AG09309 (cell line): Measurements from ENCODE around the gene TRABD2B.
A peak's percentile ranks its signal among the peaks of the same experiment; 100 is the strongest.

Experiments
- DNase-seq: peaks from one replicate; pipeline ENCODE4 v3.0.0-alpha.2; 2010; ENCODE audit warnings: low read depth
- H3K4me3 ChIP-seq: 2 replicates; pipeline ENCODE4 v1.5.1; 2011; ENCODE audit warnings: mild to moderate bottlenecking, low read depth, low read length, moderate library complexity; ENCODE audit not compliant: control insufficient read depth
- TF ChIP-seq, protein P1 (sequence below): IDR thresholded peaks from 2 replicates; pipeline ENCODE4 v1.5.1; 2011; ENCODE audit warnings: mild to moderate bottlenecking, low read depth, low read length, inconsistent platforms; ENCODE audit not compliant: insufficient read depth, control insufficient read depth; ENCODE audit errors: missing control alignments

The TRABD2B gene

DNA sequence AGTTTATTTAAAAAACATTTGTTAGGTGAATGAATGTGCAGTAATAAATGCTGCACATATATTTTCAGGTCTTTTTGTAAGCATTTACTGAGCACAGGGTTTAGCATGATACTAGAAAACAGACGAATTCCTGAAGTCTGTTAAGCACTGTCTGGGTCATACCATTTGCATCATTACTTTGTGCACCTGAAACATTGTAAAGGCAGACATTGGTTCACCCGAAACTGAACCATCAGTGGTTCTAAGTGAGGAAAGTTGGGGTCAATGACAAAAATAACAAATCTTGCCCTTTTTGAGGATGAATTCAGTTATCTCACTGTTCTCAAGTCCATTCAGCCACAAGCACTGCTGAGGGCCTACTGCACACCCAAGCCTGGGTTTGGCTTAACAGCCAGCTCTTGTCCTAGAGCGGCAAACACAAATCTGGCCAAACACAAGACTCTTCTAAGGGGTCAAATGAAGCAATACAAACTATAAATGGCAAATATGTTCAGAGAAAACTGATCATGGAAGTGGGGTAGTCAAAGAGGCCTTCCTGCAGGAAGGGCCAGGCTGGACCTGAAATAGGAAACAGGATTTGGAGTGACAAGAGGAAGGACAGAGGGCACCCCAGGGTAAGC, 21.8 kb downstream of the TRABD2B start:
- no peak overlapping the region for H3K4me3 ChIP-seq
- DNase-seq, result no peak
- TF ChIP-seq, protein P1, sequence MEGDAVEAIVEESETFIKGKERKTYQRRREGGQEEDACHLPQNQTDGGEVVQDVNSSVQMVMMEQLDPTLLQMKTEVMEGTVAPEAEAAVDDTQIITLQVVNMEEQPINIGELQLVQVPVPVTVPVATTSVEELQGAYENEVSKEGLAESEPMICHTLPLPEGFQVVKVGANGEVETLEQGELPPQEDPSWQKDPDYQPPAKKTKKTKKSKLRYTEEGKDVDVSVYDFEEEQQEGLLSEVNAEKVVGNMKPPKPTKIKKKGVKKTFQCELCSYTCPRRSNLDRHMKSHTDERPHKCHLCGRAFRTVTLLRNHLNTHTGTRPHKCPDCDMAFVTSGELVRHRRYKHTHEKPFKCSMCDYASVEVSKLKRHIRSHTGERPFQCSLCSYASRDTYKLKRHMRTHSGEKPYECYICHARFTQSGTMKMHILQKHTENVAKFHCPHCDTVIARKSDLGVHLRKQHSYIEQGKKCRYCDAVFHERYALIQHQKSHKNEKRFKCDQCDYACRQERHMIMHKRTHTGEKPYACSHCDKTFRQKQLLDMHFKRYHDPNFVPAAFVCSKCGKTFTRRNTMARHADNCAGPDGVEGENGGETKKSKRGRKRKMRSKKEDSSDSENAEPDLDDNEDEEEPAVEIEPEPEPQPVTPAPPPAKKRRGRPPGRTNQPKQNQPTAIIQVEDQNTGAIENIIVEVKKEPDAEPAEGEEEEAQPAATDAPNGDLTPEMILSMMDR, result no peak

DNA sequence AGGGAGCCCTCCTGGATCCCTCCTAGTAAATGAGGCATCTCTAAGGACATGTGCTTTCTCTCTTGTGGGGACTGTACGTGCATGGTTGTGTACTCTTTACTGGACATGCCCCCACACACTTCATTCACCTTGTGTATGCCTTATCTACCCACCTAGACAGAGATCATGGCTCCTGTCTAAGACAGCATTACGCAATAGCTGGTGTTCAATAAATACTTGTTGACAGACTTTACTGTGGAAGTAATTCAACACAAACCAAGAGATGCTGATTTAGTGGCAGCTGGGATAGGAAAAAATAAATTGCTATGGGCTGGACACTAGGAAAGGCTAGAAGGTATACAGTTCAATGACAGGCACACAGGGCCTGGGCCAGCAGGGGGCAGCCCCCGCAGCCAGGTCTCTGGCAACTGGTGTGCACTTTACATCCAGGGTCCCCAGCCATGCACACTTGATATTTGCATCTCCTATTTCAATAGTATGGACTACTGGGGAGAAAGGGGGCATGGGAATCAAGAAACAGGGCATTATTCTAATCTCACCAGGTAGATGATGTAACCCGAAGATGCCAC, 24.2 kb downstream of the TRABD2B start:
- TF ChIP-seq, protein P1, result peak; percentile 7
- no peak for DNase-seq
- H3K4me3 ChIP-seq, result no peak overlapping the region

DNA sequence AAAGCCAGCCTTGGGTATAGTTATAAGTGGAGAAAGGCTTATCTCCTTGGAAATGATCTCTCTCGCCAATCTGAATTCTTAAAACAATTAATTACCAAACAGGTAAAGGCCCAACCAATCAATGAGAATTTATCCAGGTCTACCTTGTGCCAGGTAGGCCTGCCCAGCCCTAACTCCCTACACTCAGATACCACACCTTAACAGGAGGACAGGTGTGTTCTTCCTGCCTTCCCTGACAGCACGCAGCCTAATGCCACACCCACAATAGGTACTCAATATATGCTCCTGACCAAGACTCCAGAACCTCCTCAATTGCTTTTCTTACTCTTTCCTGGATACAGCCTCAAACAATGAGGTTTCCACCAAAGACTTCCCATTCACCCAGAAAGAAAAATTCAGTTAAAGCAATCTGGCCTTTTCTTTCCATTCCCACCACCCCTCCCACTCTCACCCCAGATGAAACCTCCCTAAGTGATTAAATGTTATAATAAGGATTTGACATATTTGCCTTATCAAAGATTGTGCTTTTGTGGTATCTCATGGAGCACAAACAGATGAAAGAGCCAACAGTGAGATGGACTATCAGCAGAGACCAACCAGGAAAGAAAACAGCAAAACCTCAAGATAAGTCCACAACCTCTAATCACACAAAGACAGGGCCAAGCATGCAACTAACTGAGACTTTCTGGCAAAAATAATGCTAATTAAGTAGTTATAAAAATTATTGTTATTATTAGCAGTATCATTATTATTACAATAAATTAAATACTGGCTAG, 25.6 kb downstream of the TRABD2B start:
- H3K4me3 ChIP-seq, result no peak overlapping the region
- TF ChIP-seq, protein P1, result no peak
- DNase-seq, result no peak

DNA sequence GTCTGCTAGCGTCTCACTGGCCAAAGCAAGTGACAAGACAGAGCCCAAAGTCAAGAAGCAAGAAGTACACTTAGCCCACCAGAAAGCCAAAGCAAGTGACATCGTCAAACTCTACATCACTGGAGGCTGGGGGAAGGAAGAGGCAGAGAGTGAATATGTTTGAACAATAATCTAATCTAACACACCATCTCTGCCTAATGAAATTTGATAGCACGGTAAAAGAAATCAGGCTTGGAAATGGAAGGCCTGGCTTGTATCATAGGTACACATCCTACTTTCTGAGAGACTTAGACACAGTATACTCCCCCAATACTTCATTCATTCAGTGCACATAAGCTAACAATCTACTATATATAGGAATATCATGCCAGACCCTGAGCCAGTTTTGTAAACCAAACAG, 26.3 kb downstream of the TRABD2B start:
- no peak overlapping the region for H3K4me3 ChIP-seq
- TF ChIP-seq, protein P1, result no peak

DNA sequence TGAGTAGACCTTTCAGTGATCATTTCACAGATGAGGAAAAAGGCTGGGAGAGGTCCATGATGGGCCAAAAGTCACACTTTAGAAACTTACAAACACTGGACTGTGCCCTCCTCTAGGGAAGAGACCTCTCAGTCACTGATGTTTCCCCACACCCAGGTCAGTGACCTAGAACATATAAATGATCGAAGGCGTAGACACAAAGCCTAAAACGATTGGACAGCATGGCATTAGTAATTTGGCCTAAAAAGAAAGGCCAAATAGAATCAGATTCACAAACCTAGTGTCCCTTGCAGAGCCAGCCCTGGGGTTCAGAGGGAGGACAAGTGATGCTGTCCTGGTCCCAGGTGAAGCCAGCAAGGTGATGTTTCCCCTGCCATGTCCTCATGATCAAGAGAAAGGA, 27.7 kb downstream of the TRABD2B start:
- no peak overlapping the region for H3K4me3 ChIP-seq
- DNase-seq, result no peak
- TF ChIP-seq, protein P1, result no peak

More for the DNA sequence above, 26.3 kb downstream of the TRABD2B start:
- DNase-seq, result no peak

DNA sequence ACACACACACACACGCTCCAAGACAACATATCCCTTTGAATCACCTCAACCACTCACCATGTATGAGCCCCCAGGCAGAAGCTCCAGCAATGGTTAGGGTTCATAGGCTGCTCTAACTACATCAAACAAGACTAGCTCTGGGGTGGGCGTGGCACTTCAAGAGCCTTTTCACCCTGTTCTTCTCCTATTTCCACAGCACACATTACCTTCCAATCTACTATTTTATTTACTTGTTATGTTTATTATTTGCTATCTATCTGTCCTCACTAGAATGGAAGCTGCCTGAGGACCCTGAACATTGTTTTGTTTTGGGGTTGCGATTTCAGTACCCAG, 28.7 kb downstream of the TRABD2B start:
- TF ChIP-seq, protein P1, result no peak
- DNase-seq, result no peak
- H3K4me3 ChIP-seq, result no peak overlapping the region
